GM13977 (cell line): ENCODE results near the gene MRPS7.
"Not testable (repeated sequence)": the region's sequence is repeated elsewhere in the genome, so short reads cannot be mapped to it uniquely, and the experiment has no call there.

Source experiments
- DNase-seq: peaks from one replicate; pipeline ENCODE4 v3.0.0; 2012; ENCODE audit warnings: low spot score
- CTCF ChIP-seq: IDR thresholded peaks from 2 replicates; pipeline ENCODE4 v1.5.1; 2012; ENCODE audit warnings: mild to moderate bottlenecking, control low read depth; ENCODE audit not compliant: insufficient read depth; ENCODE audit errors: extremely low read depth, missing control alignments
- in situ Hi-C: fragments of 300-500 bp; cut with MboI; formaldehyde crosslinking; loops from one replicate; pipeline ENCODE4 v1.12.0; 2022; ENCODE audit warnings: low sequenced_read_pairs, low pct_unique_long_range_greater_than_20kb, mixed read lengths, inconsistent platforms; ENCODE audit not compliant: unreplicated experiment

Gene MRPS7

GRCh38 chr17:75285123-75285522, 23.4 kb downstream of the MRPS7 start:
- no peak for TF ChIP-seq CTCF
- DNase-seq: no peak
- in situ Hi-C loops: no loop called here

- no peak for DNase-seq
- in situ Hi-C loops: no loop called here
Measured at GRCh38 chr17:75287221-75287620, 25.5 kb downstream of the MRPS7 start.

GRCh38 chr17:75288359-75288758, 26.7 kb downstream of the MRPS7 start:
- in situ Hi-C loops: no loop called here
- no peak for DNase-seq
- no peak for TF ChIP-seq CTCF

More at GRCh38 chr17:75287221-75287620, 25.5 kb downstream of the MRPS7 start:
- no peak for TF ChIP-seq CTCF

- in situ Hi-C loops: no loop called here
- DNase-seq: peak; percentile 48
- TF ChIP-seq CTCF: no peak
Measured at GRCh38 chr17:75288770-75289114, 27.1 kb downstream of the MRPS7 start.

- TF ChIP-seq CTCF: peak; percentile 57
- in situ Hi-C loops: no loop called here
- DNase-seq: peak; percentile 94
Measured at GRCh38 chr17:75289115-75289831, 27.6 kb downstream of the MRPS7 start, which contains the start of gene SLC25A19. Gene SLC25A19 (minus strand): TSS chr17:75289433. CDS start chr17:75286764, 2,669 bp downstream.

- TF ChIP-seq CTCF: peak; percentile 61
- no peak for DNase-seq
Measured at GRCh38 chr17:75289832-75290337, 28.2 kb downstream of the MRPS7 start.

GRCh38 chr17:75292810-75293448, 31.2 kb downstream of the MRPS7 start:
- in situ Hi-C loops, DNase-seq: not testable (repeated sequence)

More at GRCh38 chr17:75289832-75290337, 28.2 kb downstream of the MRPS7 start:
- in situ Hi-C loops: no loop called here
